ENCODE data around the gene CLCA1. TPM values are rescaled to one million over a fixed set of nuclear protein-coding genes. Genes with fewer than 3 reads are reported as not detected.

The CLCA1 gene
- polyA plus RNA-seq, 1 of the 3 experiments (the other 2 are of a cell fraction), result not detected

GRCh38 chr1:86546787-86547221 is 78.1 kb downstream of the CLCA1 start, which contains the start of gene CLCA4:
CLCA4 (plus strand) TSS chr1:86547078; CDS start chr1:86547120, 42 bp downstream.
- Histone ChIP-seq H3K36me3 (replicated peaks in 1 of 2; ENCODE audit: control insufficient read depth in 1 of 2, insufficient read depth in 2 of 2, low read length in 1 of 2) (no peaks in the 10 kb centered on the region), H3K79me2 (ENCODE audit: insufficient read depth) (no peaks in the 10 kb centered on the region), H3K9me3 (no peaks in the 10 kb centered on the region), H3K27me3 (ENCODE audit: insufficient read depth) (no peaks in the 10 kb centered on the region), H3K4me2 (no peak within 1 kb of the TSS), H2AFZ (ENCODE audit: low read depth) (no peak within 1 kb of the TSS), H3K9ac (no peak within 1 kb of the TSS), H3K9me2 (no peaks in the 10 kb centered on the region), H4K20me1 (ENCODE audit: insufficient read depth) (no peaks in the 10 kb centered on the region), H3F3A (replicated peaks; ENCODE audit: insufficient read depth) (no peaks in the 10 kb centered on the region), H3K27ac (ENCODE audit: low read depth in 2 of 2, low read length in 1 of 2) (no peak within 1 kb of the TSS), H3K4me1 (ENCODE audit: control insufficient read depth in 1 of 2, insufficient read depth in 2 of 2, low read depth in 1 of 2, low read length in 1 of 2) (no peaks in the 10 kb centered on the region), H3K4me3 (ENCODE audit: low read depth in 2 of 2, low read length in 1 of 2) (no peak within 1 kb of the TSS)
- TF ChIP-seq, protein P1, sequence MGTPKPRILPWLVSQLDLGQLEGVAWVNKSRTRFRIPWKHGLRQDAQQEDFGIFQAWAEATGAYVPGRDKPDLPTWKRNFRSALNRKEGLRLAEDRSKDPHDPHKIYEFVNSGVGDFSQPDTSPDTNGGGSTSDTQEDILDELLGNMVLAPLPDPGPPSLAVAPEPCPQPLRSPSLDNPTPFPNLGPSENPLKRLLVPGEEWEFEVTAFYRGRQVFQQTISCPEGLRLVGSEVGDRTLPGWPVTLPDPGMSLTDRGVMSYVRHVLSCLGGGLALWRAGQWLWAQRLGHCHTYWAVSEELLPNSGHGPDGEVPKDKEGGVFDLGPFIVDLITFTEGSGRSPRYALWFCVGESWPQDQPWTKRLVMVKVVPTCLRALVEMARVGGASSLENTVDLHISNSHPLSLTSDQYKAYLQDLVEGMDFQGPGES (IDR thresholded peaks at IDR 0.05; ENCODE audit: low read depth, low read length), result no peak
- TF ChIP-seq FOXM1 (IDR thresholded peaks at IDR 0.05; ENCODE audit: low read depth) (no peak), JUND (IDR thresholded peaks at IDR 0.05) (no peak)
- ChIA-PET POLR2A (no interaction called here), CTCF (no interaction called here)
- no peak for DNase-seq
- WGBS (ENCODE audit: low lambda C conversion rate), result 0% methylated on average over 2 of the region's 2 CpGs

GRCh38 chr1:86548839-86549238 is 80.1 kb downstream of the CLCA1 start:
- Histone ChIP-seq H3K9ac (no peak overlapping the region), H3K9me2 (no peaks in the 10 kb centered on the region), H3K27ac (ENCODE audit: low read depth in 2 of 2, low read length in 1 of 2) (no peak overlapping the region), H3K79me2 (ENCODE audit: insufficient read depth) (no peaks in the 10 kb centered on the region), H3K36me3 (replicated peaks in 1 of 2; ENCODE audit: control insufficient read depth in 1 of 2, insufficient read depth in 2 of 2, low read length in 1 of 2) (no peaks in the 10 kb centered on the region), H4K20me1 (ENCODE audit: insufficient read depth) (no peaks in the 10 kb centered on the region), H2AFZ (ENCODE audit: low read depth) (no peak overlapping the region), H3K4me3 (ENCODE audit: low read depth in 2 of 2, low read length in 1 of 2) (no peak overlapping the region), H3K27me3 (ENCODE audit: insufficient read depth) (no peaks in the 10 kb centered on the region), H3K4me2 (no peak overlapping the region), H3K4me1 (ENCODE audit: control insufficient read depth in 1 of 2, insufficient read depth in 2 of 2, low read depth in 1 of 2, low read length in 1 of 2) (no peaks in the 10 kb centered on the region), H3F3A (replicated peaks; ENCODE audit: insufficient read depth) (no peaks in the 10 kb centered on the region), H3K9me3 (no peaks in the 10 kb centered on the region)
- no peak for DNase-seq
- POLR2A ChIA-PET, result no interaction called here
- no peak for TF ChIP-seq EP300 (IDR thresholded peaks at IDR 0.05; ENCODE audit: borderline replicate concordance in 1 of 2, low read depth in 1 of 2, low read length in 1 of 2)
- TF ChIP-seq ELF1 (IDR thresholded peaks at IDR 0.05), result no peak
- TF ChIP-seq TEAD4 (IDR thresholded peaks at IDR 0.05; ENCODE audit: borderline replicate concordance, insufficient read depth), result no peak
- no peak for TF ChIP-seq JUND (IDR thresholded peaks at IDR 0.05)
- TF ChIP-seq MEF2A (IDR thresholded peaks at IDR 0.05; ENCODE audit: borderline replicate concordance, low read depth), result no peak
- CTCF ChIA-PET, result no interaction called here

Other genes starting within 250 kb of the CLCA1 start
- 5.3 and 7.9 TPM in 2 replicates for gene ODF2L, start 72.6 kb upstream of the CLCA1 start, polyA plus RNA-seq (2012; rRNA removed)
- gene CLCA2, start 44.8 kb upstream of the CLCA1 start, polyA plus RNA-seq (2012; rRNA removed), result 0.02 TPM in 2 replicates
- not detected in 2 replicates for gene CLCA4, start 78.2 kb downstream of the CLCA1 start, polyA plus RNA-seq (2012; rRNA removed)
- gene SH3GLB1, start 235.6 kb downstream of the CLCA1 start, polyA plus RNA-seq (2012; rRNA removed), result 13.2 and 16.3 TPM in 2 replicates

All from SK-N-SH (cell line).